HPDE6-E6E7 (cell line): ENCODE measurements around the gene CD3G.
"Not testable (repeated sequence)": the region's sequence is repeated elsewhere in the genome, so short reads cannot be mapped to it uniquely, and the experiment has no call there.

Experiments used
- DNase-seq: peaks from one replicate; pipeline ENCODE4 v3.0.0; 2011; ENCODE audit warnings: missing footprints; ENCODE audit errors: extremely low spot score

Gene CD3G

GRCh38 chr11:118379497-118379896, 35.4 kb downstream of the CD3G start:
- no peak for DNase-seq

- DNase-seq = peak; percentile 82
Measured at GRCh38 chr11:118380571-118380970, 36.4 kb downstream of the CD3G start.

- DNase-seq = no peak
Measured at GRCh38 chr11:118382954-118383353, 38.8 kb downstream of the CD3G start.

- no peak for DNase-seq
Measured at GRCh38 chr11:118383657-118384056, 39.5 kb downstream of the CD3G start.

- no peak for DNase-seq
Measured at GRCh38 chr11:118396097-118396501, 52.0 kb downstream of the CD3G start.

GRCh38 chr11:118397448-118397847, 53.3 kb downstream of the CD3G start:
- no peak for DNase-seq

- no peak for DNase-seq
Measured at GRCh38 chr11:118398791-118399559, 54.8 kb downstream of the CD3G start.

GRCh38 chr11:118401151-118401879, 57.2 kb downstream of the CD3G start, which contains the start of gene ATP5MG:
ATP5MG (plus strand) TSS chr11:118401606; CDS start chr11:118401666, 60 bp downstream.
- peak; percentile 73 for DNase-seq

- DNase-seq = no peak
Measured at GRCh38 chr11:118401880-118402590, 57.9 kb downstream of the CD3G start.

GRCh38 chr11:118402594-118402993, 58.5 kb downstream of the CD3G start:
- not testable (repeated sequence) for DNase-seq
